Kidney capillary endothelial cell (primary cell): ENCODE measurements around the gene PLEKHS1.

Experiments used
- DNase-seq: peaks from one replicate; pipeline ENCODE4 v3.0.0-alpha.2; 2018; ENCODE audit warnings: low spot score

PLEKHS1 gene

GRCh38 chr10:113751181-113751732 is at the start of gene PLEKHS1:
Gene PLEKHS1 (plus strand): TSS chr10:113751682. CDS start chr10:113755278, 3,596 bp downstream.
- no peak for DNase-seq

DNA sequence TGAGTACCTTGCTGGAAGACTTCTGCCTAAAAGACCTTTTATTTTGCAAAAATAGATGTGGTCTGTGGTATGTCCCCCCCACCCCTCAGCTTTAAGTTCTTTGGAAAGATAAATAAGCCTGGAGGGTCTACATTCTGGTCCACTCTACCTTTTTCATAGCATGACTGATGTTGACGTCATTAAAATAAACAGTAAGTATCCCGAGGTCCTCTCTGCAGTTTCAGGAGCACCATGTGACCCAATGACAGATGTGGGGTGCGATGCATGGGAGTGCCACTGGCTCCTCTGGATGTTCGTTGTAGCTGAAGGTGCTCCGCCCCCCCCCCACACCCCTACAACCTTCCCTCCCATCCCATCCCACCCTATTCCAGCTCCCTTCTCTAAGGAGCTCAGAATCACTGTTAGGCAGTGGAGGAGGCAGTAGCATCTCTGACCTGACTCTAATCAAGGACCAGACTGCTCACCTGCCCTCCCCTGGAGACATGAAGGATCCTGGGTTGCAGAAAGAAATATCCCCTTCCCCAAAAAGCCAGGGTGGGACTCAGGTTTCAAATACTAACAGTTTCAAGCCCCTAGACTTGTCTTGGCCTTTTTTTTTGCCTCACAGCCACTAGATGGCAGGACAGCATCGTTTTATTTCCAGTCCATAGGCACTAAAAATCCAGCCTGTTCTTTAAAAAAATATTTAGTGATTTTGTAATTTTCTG is 46.7 kb upstream of the PLEKHS1 start:
- peak; percentile 33 for DNase-seq

DNA sequence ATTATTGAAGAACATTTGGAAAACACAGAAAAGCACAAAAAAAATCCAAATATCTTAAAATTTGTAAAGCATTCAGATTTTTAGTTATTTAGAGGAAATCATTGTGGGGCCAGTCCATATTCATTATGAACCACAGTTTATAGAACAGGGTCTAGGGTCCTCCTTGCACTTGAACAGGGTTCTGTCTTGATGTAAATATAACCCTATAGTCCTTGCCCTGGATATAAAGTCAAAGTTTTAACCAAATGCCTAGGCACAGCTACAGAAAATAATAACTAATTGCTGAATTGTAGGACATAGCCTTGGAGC is 46.2 kb upstream of the PLEKHS1 start:
- no peak for DNase-seq

- no peak for DNase-seq
Observed at GRCh38 chr10:113706623-113707022, 44.9 kb upstream of the PLEKHS1 start.

DNA sequence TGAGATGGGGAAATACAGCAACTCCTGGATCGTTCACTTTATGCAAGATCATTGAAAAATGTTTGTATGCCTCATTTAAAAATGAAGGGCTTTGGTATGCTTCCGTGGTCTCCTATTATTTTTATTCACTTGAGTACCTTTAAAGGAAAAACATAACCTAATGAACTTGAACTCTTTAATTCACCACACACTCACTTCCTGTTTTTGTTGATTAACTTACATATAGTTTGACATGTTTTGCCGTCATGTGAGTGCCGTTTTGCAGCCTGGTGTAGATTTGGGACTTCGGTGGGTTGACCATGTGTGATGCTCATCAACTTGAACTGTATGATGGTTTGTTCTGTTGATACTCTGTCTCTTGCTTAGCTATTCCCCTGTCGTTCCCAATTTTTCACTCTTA is 42.8 kb upstream of the PLEKHS1 start:
- no peak for DNase-seq

GRCh38 chr10:113709221-113709838 is 42.2 kb upstream of the PLEKHS1 start:
- DNase-seq = peak; percentile 27

DNA sequence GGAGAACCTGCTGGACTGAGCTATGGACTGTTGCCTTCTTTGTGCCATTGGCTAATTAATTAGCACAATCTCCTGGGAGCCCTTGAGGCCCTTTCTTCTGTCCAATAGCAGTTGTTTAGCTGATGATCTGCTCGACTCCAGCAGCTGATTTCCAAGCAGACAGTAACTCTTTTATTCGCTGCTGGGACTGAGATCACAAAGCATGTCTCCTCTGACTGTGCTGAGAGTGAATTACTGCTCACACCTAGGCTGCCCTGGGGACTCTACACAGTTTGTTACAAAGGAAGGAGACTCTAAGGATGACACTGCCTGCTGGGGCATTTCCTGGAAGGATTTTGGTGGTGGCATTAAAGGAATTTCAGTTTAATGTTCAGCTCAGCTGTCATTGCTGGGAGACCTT is 40.3 kb upstream of the PLEKHS1 start:
- DNase-seq = no peak

GRCh38 chr10:113712024-113712423 is 39.5 kb upstream of the PLEKHS1 start:
- no peak for DNase-seq

GRCh38 chr10:113712755-113713639 is 38.5 kb upstream of the PLEKHS1 start:
- DNase-seq = no peak

DNA sequence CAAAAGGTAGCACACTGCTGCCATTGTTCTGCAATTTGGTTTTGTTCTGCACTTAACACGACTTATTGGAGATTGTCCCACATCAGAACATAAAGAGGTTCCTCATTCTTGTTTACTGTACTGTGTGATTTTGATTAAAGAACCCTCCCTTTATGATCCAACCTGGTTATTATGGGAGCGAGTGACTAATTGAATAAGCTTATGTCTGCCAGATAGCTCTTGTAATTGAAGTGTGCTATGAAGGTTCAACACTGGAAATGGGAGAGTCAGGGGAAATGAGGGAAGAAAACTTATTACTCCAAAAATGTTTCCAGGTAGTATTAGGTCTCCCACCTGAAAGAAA is 37.9 kb upstream of the PLEKHS1 start:
- DNase-seq = no peak

- no peak for DNase-seq
Observed at GRCh38 chr10:113716109-113716910, 35.2 kb upstream of the PLEKHS1 start.

- DNase-seq = no peak
Observed at GRCh38 chr10:113718969-113719822, 32.3 kb upstream of the PLEKHS1 start.

DNA sequence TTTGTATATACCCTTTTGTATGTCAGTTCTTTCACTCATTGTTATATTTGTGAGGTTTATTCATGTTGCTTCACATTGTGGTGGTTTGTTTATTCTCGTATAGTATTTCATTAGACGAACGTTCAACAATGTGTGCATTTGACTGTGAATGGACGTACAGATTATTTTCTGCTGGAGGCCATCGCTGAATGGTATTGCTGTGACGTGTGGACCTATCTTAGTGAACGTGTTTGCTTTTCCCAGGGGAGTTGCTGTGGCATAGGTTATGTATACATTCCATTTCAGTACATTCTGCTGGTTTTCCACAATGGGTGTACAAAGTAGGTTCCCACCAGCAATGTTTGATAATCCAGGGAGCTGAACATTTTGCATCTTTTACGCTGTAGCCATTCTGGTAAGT is 31.1 kb upstream of the PLEKHS1 start:
- DNase-seq = no peak

DNA sequence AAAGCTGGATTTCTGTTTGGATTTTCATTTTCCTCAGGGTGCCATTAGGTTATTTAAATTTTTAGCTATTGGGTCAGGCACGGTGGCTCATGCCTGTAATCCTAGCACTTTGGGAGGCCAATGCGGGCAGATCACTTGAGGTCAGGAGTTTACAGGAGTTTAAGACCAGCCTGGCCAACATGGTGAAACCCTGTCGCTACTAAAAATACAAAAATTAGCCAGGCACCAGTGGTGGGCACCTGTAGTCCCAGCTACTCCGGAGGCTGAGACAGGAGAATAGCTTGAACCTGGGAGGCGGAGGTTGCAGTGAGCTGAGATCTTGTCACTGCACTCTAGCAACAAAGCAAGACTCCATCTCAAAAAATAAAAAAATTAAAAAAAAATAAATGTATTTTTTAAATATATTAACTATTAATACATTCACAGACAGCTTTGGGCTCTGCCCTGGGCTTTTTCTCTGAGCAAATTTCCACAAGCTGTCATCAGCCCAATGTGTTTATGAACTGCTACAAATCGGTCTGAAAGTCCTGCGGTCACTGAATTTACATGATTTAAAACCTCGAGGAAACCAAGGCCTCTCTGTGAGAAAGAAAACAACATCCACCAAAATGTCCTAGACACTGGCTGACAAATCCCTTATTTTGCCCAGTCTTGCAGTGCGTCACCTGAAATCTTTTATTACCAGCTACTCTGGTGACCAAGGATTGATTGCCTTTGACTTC is 19.2 kb upstream of the PLEKHS1 start:
- DNase-seq = no peak

GRCh38 chr10:113732966-113733365 is 18.5 kb upstream of the PLEKHS1 start:
- DNase-seq = no peak

- DNase-seq = no peak
Observed at GRCh38 chr10:113733635-113734034, 17.8 kb upstream of the PLEKHS1 start.

GRCh38 chr10:113735913-113736312 is 15.6 kb upstream of the PLEKHS1 start:
- no peak for DNase-seq

- no peak for DNase-seq
Observed at GRCh38 chr10:113736576-113736975, 14.9 kb upstream of the PLEKHS1 start.

- no peak for DNase-seq
Observed at GRCh38 chr10:113739031-113739430, 12.5 kb upstream of the PLEKHS1 start.

- no peak for DNase-seq
Observed at GRCh38 chr10:113739577-113739976, 11.9 kb upstream of the PLEKHS1 start.
